ENCODE measurements around the gene BATF.

BATF gene

GRCh38 chr14:75559045-75559444, 36.8 kb downstream of the BATF start:
- H3K27me3 ChIP-seq (ENCODE audit: insufficient read depth, poor library complexity, severe bottlenecking) = no peaks in the 10 kb centered on the region

DNA sequence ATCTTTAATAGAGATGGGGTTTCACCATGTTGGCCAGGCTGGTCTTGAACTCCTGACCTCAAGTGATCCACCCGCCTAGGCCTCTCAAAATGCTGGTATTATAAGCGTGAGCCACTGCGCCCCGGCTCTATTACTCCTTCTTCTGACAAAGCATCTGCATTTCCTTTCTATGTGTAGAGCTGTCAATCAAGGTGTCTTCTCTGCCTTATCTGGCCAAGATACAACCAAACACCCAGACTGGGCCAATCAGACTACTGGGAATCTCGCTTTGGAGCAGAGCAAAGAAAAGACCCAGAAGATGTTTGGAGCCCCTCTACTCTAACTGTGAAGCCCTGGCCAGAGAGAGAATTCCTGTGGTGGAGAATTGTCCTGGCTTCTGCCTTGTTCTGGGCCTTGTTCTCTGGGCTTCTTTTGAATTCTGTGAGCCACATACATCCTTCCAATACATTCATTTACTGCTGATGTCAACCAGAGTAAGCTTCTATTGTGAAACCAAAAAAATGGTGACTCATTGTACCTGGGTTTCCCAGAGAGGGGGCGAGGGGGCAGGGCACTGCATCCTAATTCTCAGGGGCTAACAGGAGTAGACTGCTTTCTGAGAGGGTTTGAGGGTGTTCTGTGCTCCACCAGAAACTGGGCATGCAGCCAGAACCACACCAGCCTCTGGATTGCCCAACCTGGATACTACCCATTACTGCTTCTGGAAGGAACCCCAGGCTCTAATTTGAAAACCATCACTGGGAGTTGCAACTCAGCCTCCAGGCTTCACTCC, 37.4 kb downstream of the BATF start:
- Histone ChIP-seq H3K27me3 (ENCODE audit: insufficient read depth, poor library complexity, severe bottlenecking) (no peaks in the 10 kb centered on the region), H3K27ac (replicated peaks) (no peak overlapping the region), H3K4me3 (replicated peaks; ENCODE audit: insufficient read depth, low read length) (no peak overlapping the region)
- peak; percentile 57 to 80 for DNase-seq (ENCODE audit: low read depth in 1 of 2, low spot score in 1 of 2)
- TF ChIP-seq GABPA (IDR thresholded peaks at IDR 0.05; ENCODE audit: low read depth) = no peak
- no peak for TF ChIP-seq REST (IDR thresholded peaks at IDR 0.05; ENCODE audit: insufficient replicate concordance, low read depth)
- TF ChIP-seq, protein P1, sequence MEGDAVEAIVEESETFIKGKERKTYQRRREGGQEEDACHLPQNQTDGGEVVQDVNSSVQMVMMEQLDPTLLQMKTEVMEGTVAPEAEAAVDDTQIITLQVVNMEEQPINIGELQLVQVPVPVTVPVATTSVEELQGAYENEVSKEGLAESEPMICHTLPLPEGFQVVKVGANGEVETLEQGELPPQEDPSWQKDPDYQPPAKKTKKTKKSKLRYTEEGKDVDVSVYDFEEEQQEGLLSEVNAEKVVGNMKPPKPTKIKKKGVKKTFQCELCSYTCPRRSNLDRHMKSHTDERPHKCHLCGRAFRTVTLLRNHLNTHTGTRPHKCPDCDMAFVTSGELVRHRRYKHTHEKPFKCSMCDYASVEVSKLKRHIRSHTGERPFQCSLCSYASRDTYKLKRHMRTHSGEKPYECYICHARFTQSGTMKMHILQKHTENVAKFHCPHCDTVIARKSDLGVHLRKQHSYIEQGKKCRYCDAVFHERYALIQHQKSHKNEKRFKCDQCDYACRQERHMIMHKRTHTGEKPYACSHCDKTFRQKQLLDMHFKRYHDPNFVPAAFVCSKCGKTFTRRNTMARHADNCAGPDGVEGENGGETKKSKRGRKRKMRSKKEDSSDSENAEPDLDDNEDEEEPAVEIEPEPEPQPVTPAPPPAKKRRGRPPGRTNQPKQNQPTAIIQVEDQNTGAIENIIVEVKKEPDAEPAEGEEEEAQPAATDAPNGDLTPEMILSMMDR (IDR thresholded peaks at IDR 0.05; ENCODE audit: insufficient read depth, low read length) = no peak
- TF ChIP-seq SPI1 (IDR thresholded peaks at IDR 0.05; ENCODE audit: borderline replicate concordance, low read depth) = no peak
- TF ChIP-seq POLR2AphosphoS5 (IDR thresholded peaks at IDR 0.05; ENCODE audit: low read depth) = no peak

More at GRCh38 chr14:75559045-75559444, 36.8 kb downstream of the BATF start:
- no peak overlapping the region for H3K27ac ChIP-seq (replicated peaks)
- no peak for DNase-seq (ENCODE audit: low read depth in 1 of 2, low spot score in 1 of 2)
- TF ChIP-seq REST (IDR thresholded peaks at IDR 0.05; ENCODE audit: insufficient replicate concordance, low read depth) = no peak
- TF ChIP-seq, protein P1 (IDR thresholded peaks at IDR 0.05; ENCODE audit: insufficient read depth, low read length) = no peak
- TF ChIP-seq SPI1 (IDR thresholded peaks at IDR 0.05; ENCODE audit: borderline replicate concordance, low read depth) = no peak
- TF ChIP-seq POLR2AphosphoS5 (IDR thresholded peaks at IDR 0.05; ENCODE audit: low read depth) = no peak
- no peak for TF ChIP-seq GABPA (IDR thresholded peaks at IDR 0.05; ENCODE audit: low read depth)
- no peak overlapping the region for H3K4me3 ChIP-seq (replicated peaks; ENCODE audit: insufficient read depth, low read length)

GRCh38 chr14:75561013-75561432, 38.8 kb downstream of the BATF start:
- Histone ChIP-seq H3K4me3 (replicated peaks; ENCODE audit: insufficient read depth, low read length) (no peak overlapping the region), H3K27ac (replicated peaks) (no peak overlapping the region), H3K27me3 (ENCODE audit: insufficient read depth, poor library complexity, severe bottlenecking) (no peaks in the 10 kb centered on the region)
- TF ChIP-seq, protein P1 (IDR thresholded peaks at IDR 0.05; ENCODE audit: insufficient read depth, low read length) = peak; percentile 10
- TF ChIP-seq REST (IDR thresholded peaks at IDR 0.05; ENCODE audit: insufficient replicate concordance, low read depth) = no peak
- peak in 1 of 2 experiments; percentile 20 for DNase-seq (ENCODE audit: low read depth in 1 of 2, low spot score in 1 of 2)

All from HL-60 (cell line).